ENCODE results near the gene MOV10L1.
"Not testable (repeated sequence)": the region's sequence is repeated elsewhere in the genome, so short reads cannot be mapped to it uniquely, and the experiment has no call there.

Gene MOV10L1

DNA sequence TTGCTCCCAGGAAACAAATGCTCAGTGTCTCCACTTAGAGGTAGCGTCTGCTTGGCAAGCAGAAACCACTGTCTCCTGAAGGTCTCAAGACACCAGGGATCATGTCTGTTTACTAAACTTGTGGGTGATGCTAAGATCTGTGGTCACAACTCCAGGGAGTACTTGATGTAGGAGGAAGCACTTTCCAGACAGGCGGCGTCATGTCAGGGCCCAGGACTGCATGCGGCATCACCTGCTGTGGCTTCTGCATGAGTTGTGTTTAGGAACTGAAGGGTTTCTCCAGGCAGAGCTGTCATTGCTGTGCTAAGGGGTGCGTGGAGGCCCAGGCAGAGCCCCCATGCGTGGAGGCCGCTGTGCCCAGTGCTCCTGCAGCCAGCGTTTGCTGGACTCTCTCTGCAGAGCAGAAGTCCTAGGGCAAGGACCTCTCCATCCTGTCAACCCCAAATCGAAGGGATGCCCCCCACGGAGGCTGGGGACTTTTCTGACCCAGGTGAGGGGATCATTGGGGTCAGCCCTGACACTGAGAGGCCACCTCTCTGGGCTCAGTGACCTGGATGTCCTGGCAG, 72.7 kb downstream of the MOV10L1 start:
- H4K8ac ChIP-seq (ENCODE audit: low read depth, low read length), result no peak overlapping the region
- no peak overlapping the region for H3K56ac ChIP-seq (ENCODE audit: low read length)

DNA sequence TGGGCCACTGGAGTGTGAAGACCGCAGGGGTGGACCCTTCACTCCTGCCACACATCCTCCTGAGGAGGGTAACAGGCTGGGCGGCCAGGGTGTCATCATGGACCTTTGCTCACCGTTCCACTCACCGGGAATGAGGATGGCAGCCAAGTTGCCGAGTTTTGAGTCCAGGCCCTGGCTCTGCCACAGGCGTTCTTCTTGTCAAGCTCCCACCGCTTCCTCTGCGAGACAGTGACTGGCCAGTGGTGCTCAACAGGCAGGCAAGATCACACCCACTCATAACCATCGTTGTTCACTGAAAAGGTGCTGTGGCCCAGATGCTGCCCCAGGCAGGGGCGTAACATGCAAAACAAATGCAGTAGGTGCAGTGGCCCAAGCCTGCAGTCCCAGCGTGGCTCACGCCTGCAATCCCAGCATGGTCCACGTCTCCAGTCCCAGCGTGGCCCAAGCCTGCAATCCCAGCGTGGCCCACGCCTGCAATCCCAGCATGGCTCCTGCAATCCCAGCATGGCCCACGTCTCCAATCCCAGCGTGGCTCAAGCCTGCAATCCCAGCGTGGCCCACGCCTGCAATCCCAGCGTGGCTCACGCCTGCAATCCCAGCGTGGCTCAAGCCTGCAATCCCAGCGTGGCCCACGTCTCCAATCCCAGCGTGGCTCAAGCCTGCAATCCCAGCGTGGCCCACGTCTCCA, 75.8 kb downstream of the MOV10L1 start:
- Histone ChIP-seq H3K4me1 (ENCODE audit: control insufficient read depth, low read depth, low read length) (no peaks in the 10 kb centered on the region), H2BK5ac (ENCODE audit: low read length) (no peak overlapping the region), H3K18ac (ENCODE audit: low read length) (no peak overlapping the region), H4K8ac (ENCODE audit: low read depth, low read length) (no peak overlapping the region), H2BK15ac (replicated peaks; ENCODE audit: low read depth) (no peak overlapping the region), H3K4me3 (ENCODE audit: low read length) (no peak overlapping the region), H3K36me3 (ENCODE audit: control insufficient read depth, insufficient read depth, low read length) (no peaks in the 10 kb centered on the region), H4K5ac (ENCODE audit: low read length) (no peak overlapping the region), H3K27ac (ENCODE audit: low read depth, low read length) (no peak overlapping the region), H3K56ac (ENCODE audit: low read length) (no peak overlapping the region), H3K4me2 (ENCODE audit: low read length) (no peak overlapping the region), H3K23ac (ENCODE audit: low read length) (no peak overlapping the region), H3K27me3 (ENCODE audit: insufficient read depth, low read length, poor library complexity) (peaks cover 9% of the 10 kb centered on the region), H3K4ac (ENCODE audit: low read depth, low read length) (no peak overlapping the region), H3K79me2 (ENCODE audit: control insufficient read depth, insufficient read depth, low read length) (no peaks in the 10 kb centered on the region), H2AK5ac (ENCODE audit: low read length) (no peak overlapping the region), H3K79me1 (ENCODE audit: low read length) (no peaks in the 10 kb centered on the region), H3K9ac (ENCODE audit: low read length) (no peak overlapping the region), H2BK120ac (ENCODE audit: low read depth, low read length) (no peak overlapping the region)
- WGBS (ENCODE audit: extremely low coverage, insufficient coverage, low lambda C conversion rate), result no CpG with 5 or more reads among the region's 28 CpGs
- no peak for DNase-seq

More for the DNA sequence above, 72.7 kb downstream of the MOV10L1 start:
- Histone ChIP-seq H3K23ac (ENCODE audit: low read length) (no peak overlapping the region), H4K5ac (ENCODE audit: low read length) (no peak overlapping the region), H3K36me3 (ENCODE audit: control insufficient read depth, insufficient read depth, low read length) (no peaks in the 10 kb centered on the region), H3K4me2 (ENCODE audit: low read length) (no peak overlapping the region), H3K4me3 (ENCODE audit: low read length) (no peak overlapping the region), H3K79me2 (ENCODE audit: control insufficient read depth, insufficient read depth, low read length) (no peaks in the 10 kb centered on the region), H3K4ac (ENCODE audit: low read depth, low read length) (no peak overlapping the region), H2BK5ac (ENCODE audit: low read length) (no peak overlapping the region), H2BK120ac (ENCODE audit: low read depth, low read length) (no peak overlapping the region), H3K9ac (ENCODE audit: low read length) (no peak overlapping the region), H3K27ac (ENCODE audit: low read depth, low read length) (no peak overlapping the region), H3K79me1 (ENCODE audit: low read length) (no peaks in the 10 kb centered on the region), H2AK5ac (ENCODE audit: low read length) (no peak overlapping the region), H2BK15ac (replicated peaks; ENCODE audit: low read depth) (no peak overlapping the region), H3K4me1 (ENCODE audit: control insufficient read depth, low read depth, low read length) (no peaks in the 10 kb centered on the region), H3K18ac (ENCODE audit: low read length) (no peak overlapping the region), H3K27me3 (ENCODE audit: insufficient read depth, low read length, poor library complexity) (no peaks in the 10 kb centered on the region)
- WGBS (ENCODE audit: extremely low coverage, insufficient coverage, low lambda C conversion rate), result no CpG with 5 or more reads among the region's 10 CpGs
- DNase-seq, result no peak

DNA sequence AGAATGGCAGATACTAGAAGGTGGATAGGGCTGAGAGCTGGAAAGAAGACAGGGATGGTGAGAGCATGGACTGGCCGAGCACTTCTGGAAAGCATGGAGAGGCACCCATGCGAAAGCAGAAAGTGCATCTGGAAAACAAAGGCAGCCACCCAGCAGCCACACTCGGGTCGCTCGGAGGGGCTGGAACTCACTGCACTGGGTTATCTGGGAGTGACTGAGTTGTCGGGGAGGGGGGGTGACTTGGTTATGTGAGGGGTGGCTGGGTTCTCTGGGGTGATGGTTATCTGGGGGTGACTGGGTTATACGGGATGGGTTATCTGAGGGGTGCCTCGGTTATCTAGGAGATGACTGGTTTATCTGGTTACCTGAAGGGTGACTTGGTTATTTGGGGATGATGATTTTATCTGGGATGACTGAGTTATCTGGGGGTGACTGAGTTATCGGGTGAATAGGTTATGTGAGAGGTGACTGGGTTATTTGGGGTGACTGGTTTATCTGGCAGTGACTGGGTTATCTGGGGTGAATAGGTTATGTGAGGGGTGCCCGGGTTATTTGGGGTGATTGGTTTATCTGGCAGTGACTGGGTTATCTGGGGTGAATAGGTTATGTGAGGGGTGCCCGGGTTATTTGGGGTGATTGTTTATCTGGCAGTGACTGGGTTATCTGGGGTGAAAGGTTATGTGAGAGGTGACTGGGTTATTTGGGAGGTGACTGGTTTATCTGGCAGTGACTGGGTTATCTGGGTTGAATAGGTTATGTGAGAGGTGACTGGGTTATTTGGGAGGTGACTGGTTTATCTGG, 78.1 kb downstream of the MOV10L1 start:
- Histone ChIP-seq H3K4me1 (ENCODE audit: control insufficient read depth, low read depth, low read length) (no peaks in the 10 kb centered on the region), H2BK5ac (ENCODE audit: low read length) (no peak overlapping the region), H3K4ac (ENCODE audit: low read depth, low read length) (no peak overlapping the region), H4K5ac (ENCODE audit: low read length) (no peak overlapping the region), H3K36me3 (ENCODE audit: control insufficient read depth, insufficient read depth, low read length) (no peaks in the 10 kb centered on the region), H3K4me2 (ENCODE audit: low read length) (no peak overlapping the region), H3K79me1 (ENCODE audit: low read length) (no peaks in the 10 kb centered on the region), H3K56ac (ENCODE audit: low read length) (no peak overlapping the region), H3K23ac (ENCODE audit: low read length) (no peak overlapping the region), H3K18ac (ENCODE audit: low read length) (no peak overlapping the region), H2BK120ac (ENCODE audit: low read depth, low read length) (no peak overlapping the region), H3K79me2 (ENCODE audit: control insufficient read depth, insufficient read depth, low read length) (no peaks in the 10 kb centered on the region), H3K4me3 (ENCODE audit: low read length) (no peak overlapping the region), H2AK5ac (ENCODE audit: low read length) (no peak overlapping the region), H3K27me3 (ENCODE audit: insufficient read depth, low read length, poor library complexity) (peaks cover 9% of the 10 kb centered on the region), H2BK15ac (replicated peaks; ENCODE audit: low read depth) (no peak overlapping the region), H4K8ac (ENCODE audit: low read depth, low read length) (no peak overlapping the region), H3K27ac (ENCODE audit: low read depth, low read length) (no peak overlapping the region), H3K9ac (ENCODE audit: low read length) (no peak overlapping the region)
- DNase-seq, result no peak
- 100% methylated on average over 1 of the region's 11 CpGs for WGBS (ENCODE audit: extremely low coverage, insufficient coverage, low lambda C conversion rate)

DNA sequence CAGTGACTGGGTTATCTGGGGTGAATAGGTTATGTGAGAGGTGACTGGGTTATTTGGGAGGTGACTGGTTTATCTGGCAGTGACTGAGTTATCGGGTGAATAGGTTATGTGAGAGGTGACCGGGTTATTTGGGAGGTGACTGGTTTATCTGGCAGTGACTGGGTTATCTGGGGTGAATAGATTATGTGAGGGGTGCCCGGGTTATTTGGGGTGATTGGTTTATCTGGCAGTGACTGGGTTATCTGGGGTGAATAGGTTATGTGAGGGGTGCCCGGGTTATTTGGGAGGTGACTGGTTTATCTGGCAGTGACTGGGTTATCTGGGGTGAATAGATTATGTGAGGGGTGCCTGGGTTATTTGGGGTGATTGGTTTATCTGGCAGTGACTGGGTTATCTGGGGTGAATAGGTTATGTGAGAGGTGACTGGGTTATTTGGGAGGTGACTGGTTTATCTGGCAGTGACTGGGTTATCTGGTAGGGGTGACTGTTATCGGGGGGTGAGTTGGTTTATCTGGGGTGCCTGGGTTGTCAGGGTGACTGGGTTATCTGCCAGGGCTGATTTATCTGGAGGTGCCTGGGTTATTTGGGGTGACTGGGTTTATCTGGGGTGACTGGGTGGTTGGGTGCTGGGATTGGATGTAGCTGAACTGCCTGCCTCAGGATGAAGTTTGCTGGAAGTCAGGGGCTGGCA, 78.8 kb downstream of the MOV10L1 start:
- not testable (repeated sequence) for H2BK5ac ChIP-seq (ENCODE audit: low read length); H3K4me3 ChIP-seq (ENCODE audit: low read length); H3K4me1 ChIP-seq (ENCODE audit: control insufficient read depth, low read depth, low read length); H3K4me2 ChIP-seq (ENCODE audit: low read length); H3K9ac ChIP-seq (ENCODE audit: low read length); H3K4ac ChIP-seq (ENCODE audit: low read depth, low read length); H3K79me1 ChIP-seq (ENCODE audit: low read length); H2BK15ac ChIP-seq (replicated peaks; ENCODE audit: low read depth); H3K36me3 ChIP-seq (ENCODE audit: control insufficient read depth, insufficient read depth, low read length); H3K27ac ChIP-seq (ENCODE audit: low read depth, low read length); H2BK120ac ChIP-seq (ENCODE audit: low read depth, low read length); H4K5ac ChIP-seq (ENCODE audit: low read length); H3K79me2 ChIP-seq (ENCODE audit: control insufficient read depth, insufficient read depth, low read length); H4K8ac ChIP-seq (ENCODE audit: low read depth, low read length); H3K23ac ChIP-seq (ENCODE audit: low read length); DNase-seq; H3K27me3 ChIP-seq (ENCODE audit: insufficient read depth, low read length, poor library complexity); H2AK5ac ChIP-seq (ENCODE audit: low read length); H3K18ac ChIP-seq (ENCODE audit: low read length); H3K56ac ChIP-seq (ENCODE audit: low read length)
- WGBS (ENCODE audit: extremely low coverage, insufficient coverage, low lambda C conversion rate), result no CpG with 5 or more reads among the region's 5 CpGs

DNA sequence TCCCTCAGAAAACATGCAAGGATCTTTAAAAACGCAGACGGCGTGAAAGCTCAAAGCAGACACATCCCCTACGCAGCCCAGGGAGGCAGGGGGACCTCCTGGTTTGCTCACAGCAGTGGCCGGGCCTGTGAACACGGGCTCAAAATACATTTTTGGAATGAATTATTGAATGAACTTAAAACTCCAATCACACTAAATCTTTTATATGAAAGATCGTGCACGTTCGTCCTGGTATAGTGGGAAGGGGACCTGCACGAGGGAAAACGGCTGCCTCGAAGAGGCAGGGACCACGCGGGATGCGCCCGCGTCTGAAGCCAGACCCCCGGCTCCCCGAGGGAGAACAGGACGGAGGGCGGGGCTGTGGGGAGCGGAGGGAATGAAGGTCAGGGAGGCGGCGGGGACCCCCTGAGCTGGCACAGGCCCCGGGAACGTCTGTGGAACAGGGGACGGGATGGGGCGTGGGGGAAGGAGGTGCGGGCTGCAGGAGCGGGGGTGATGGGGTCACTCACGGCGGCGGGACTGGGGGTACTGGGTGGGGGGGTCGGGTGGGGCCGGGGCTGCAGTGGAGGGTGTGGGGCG, 79.5 kb downstream of the MOV10L1 start:
- no peak overlapping the region for H2BK5ac ChIP-seq (ENCODE audit: low read length)
- no peaks in the 10 kb centered on the region for H3K4me1 ChIP-seq (ENCODE audit: control insufficient read depth, low read depth, low read length)
- WGBS (ENCODE audit: extremely low coverage, insufficient coverage, low lambda C conversion rate), result no CpG with 5 or more reads among the region's 36 CpGs
- no peak overlapping the region for H3K23ac ChIP-seq (ENCODE audit: low read length)
- H3K79me1 ChIP-seq (ENCODE audit: low read length), result no peaks in the 10 kb centered on the region
- no peaks in the 10 kb centered on the region for H3K36me3 ChIP-seq (ENCODE audit: control insufficient read depth, insufficient read depth, low read length)
- no peak overlapping the region for H3K9ac ChIP-seq (ENCODE audit: low read length)
- no peak overlapping the region for H4K5ac ChIP-seq (ENCODE audit: low read length)
- H2AK5ac ChIP-seq (ENCODE audit: low read length), result no peak overlapping the region
- no peak overlapping the region for H2BK15ac ChIP-seq (replicated peaks; ENCODE audit: low read depth)
- peak overlapping the region; percentile 81 for H3K4ac ChIP-seq (ENCODE audit: low read depth, low read length)
- H3K27ac ChIP-seq (ENCODE audit: low read depth, low read length), result no peak overlapping the region
- peak overlapping the region; percentile 64 for H3K56ac ChIP-seq (ENCODE audit: low read length)
- H4K8ac ChIP-seq (ENCODE audit: low read depth, low read length), result no peak overlapping the region
- H3K18ac ChIP-seq (ENCODE audit: low read length), result peak overlapping the region; percentile 83
- no peak overlapping the region for H2BK120ac ChIP-seq (ENCODE audit: low read depth, low read length)
- no peak overlapping the region for H3K4me3 ChIP-seq (ENCODE audit: low read length)
- peaks cover 9% of the 10 kb centered on the region for H3K27me3 ChIP-seq (ENCODE audit: insufficient read depth, low read length, poor library complexity)
- no peak for DNase-seq
- H3K4me2 ChIP-seq (ENCODE audit: low read length), result no peak overlapping the region
- no peaks in the 10 kb centered on the region for H3K79me2 ChIP-seq (ENCODE audit: control insufficient read depth, insufficient read depth, low read length)

All from mesendoderm (in vitro differentiated cells).